ENCODE data around the gene TRIML1. TPM values are rescaled to one million over a fixed set of nuclear protein-coding genes. Genes with fewer than 3 reads are reported as not detected.

Gene TRIML1
- 0.08 TPM in 1 of 5 replicates, not detected in the others for total RNA-seq (2022; extraction: Qiagen RNA extraction)

GRCh38 chr4:188139141-188139540, at the start of gene TRIML1:
TRIML1 (plus strand) TSS chr4:188139441; CDS start chr4:188139559, 118 bp downstream.

GRCh38 chr4:188109157-188109755, 30.0 kb upstream of the TRIML1 start, which contains the start of gene TRIML2:
TRIML2 (minus strand) TSS chr4:188109603; CDS start chr4:188105368, 4,235 bp downstream.

Other genes starting within 250 kb of the TRIML1 start
- not detected in 5 replicates for gene ZFP42, start 143.7 kb upstream of the TRIML1 start, total RNA-seq (2022; extraction: Qiagen RNA extraction)
- 30.7 to 47.1 TPM (median 37.1 TPM) in 5 replicates for gene TRIML2, start 29.8 kb upstream of the TRIML1 start, total RNA-seq (2022; extraction: Qiagen RNA extraction)

All from A549 treated with AZD2906 at 1 μM for 4 hours (cell line).